SW 1271 (cell line): ENCODE measurements around the gene MAP3K6.

Experiments
- DNase-seq, 2 experiments: peaks; one replicate each; lab custom pipeline; 2025; lab: John Stamatoyannopoulos, UW

Gene MAP3K6

DNA sequence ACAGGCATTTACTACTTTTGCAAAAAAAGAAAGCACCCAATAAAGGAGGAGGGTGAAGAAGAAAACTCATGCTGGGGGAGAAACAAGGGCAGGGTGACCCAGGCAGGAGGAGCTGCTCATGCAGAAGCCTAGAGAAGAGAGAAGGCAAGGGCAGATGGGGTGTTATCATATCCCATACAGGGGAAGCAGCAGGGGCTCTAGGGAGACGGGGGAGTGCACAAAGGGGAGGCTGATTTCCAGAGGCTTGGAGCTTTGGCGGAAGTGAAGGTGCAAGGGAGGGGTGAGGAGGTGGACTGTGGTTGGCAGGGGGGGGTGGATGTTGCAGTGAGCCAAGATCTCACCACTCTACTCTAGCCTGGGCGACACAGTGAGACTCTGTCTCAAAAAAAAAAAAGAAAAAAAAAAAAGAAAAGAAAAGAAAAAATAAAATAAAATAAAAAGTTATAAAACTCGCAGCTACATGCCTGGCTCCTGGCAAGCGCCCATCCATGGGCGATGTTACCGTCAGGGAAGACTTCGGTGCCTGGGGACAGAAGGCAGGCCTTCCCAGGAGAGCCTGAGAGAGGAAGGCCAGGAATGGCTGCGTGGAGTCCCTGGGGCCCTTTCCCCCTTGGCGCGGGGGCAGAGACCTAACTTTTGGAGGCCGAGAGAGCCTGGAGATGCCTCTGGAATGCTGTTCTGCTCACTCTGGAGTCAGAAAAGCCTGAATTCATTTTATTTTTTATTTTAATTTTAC is 11.2 kb upstream of the MAP3K6 start:
- DNase-seq: no peak

DNA sequence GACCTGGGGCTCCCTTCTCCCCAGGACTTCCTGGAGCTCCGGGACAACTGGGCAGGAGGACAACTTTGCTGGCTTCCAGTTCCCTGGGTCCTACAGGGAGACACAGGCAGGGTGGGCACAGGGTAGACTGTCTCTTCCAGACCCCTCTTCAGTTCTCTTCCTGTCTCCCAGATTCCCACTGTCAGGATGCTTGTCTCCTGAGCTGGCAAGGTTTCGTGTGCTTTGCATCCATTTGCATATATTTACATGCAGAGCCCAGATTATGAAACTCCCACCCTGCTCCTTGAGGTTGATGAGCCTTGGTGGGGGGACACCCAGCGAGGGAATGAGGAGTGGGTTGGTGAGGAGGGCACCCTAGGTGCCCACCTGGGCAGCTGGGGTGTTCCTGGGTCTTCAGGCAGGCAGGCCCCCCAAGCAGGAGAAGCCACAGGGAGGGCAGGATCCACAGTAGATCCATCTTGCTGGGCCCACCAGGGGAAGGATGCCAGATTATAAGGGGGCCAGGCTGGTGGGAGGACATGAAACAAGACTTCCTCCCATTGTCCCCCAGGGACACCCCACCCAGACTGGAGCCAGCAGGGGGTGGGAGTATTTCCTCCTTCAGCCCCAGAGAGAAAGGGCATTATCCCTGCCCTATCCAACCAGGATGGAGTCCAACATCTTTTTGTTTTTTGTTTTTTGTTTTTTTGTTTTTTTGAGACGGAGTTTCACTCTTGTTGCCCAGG is 7.8 kb upstream of the MAP3K6 start, which contains the start of gene FCN3:
TSS of gene FCN3 (minus strand) at position 463 of the 725 bp plus-strand sequence. CDS start at position 457, 6 bp downstream.
- no peak for DNase-seq

DNA sequence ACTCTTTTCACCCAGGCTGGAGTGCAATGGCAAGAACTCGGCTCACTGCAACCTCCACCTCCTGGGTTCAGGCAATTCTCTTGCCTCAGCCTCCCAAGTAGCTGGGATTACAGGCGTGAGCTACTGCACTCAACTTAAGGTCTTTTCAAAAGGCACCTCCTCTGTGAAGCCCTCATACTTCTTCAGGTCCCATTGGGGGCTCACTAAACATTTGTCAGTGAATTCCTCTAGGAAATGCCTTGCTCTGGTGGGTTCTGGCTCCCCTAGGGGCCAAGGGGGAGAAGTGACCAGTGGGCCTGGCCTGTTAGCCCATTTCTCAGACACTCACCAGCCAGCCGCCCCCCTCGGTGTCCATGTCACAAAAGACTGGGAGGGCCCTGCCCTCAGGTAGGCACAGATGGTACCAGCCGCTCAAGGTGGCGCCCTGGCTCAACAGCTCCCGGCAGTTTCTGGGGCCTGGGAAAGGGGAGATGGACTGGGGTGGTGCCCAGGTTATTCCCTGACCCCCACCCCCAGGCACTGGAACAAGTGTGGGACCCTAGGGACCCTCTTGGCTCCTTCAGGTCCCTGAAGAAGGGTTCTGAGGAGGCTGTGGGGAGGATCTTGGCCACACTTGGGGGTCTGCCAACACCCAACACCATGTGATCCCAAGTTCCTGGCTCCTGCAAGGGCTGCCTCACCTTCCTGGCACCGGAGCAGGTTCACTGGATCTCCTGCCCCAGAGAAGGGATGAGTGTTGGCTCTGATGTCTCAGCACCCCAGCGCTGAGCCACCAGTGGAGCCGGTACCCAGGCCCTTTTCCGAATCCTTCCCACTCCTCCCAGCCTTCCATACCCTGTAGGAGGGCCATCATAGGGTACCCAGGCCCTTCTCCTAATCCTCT is 6.3 kb upstream of the MAP3K6 start:
- DNase-seq: no peak

DNA sequence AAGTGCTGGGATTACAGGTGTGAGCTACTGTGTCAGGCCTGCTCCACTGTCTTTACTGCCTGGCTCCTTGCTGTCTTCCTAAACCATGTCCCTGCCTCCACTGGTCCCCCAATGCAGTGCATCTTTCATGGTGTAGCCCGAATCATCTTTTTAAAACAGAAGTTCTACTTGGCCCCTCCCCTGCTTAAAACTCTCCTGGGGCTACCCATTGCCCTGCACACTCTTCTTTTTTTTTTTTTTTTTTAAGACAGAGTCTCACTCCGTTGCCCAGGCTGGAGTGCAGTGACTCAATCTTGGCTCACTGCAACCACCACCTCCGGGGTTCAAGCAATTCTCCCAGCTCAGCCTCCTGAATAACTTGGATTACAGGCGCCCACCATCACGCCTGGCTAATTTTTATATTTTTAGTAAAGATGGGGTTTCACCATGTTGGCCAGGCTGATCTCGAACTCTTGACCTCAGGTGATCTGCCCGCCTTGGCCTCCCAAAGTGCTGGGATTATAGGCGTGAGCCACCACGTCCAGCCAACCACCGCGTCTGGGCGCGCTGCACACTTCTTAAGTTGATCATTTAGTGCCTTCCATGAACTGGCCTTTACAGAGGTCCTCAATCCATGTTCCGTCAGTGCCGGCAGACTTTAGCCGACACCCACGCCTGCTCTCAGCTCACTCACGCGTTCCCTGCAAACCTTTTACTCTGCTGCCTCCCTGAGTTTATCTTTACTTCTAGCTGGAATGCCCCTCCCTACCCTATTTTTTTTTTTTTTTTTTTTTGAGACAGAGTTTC is 5.5 kb upstream of the MAP3K6 start:
- DNase-seq: no peak

DNA sequence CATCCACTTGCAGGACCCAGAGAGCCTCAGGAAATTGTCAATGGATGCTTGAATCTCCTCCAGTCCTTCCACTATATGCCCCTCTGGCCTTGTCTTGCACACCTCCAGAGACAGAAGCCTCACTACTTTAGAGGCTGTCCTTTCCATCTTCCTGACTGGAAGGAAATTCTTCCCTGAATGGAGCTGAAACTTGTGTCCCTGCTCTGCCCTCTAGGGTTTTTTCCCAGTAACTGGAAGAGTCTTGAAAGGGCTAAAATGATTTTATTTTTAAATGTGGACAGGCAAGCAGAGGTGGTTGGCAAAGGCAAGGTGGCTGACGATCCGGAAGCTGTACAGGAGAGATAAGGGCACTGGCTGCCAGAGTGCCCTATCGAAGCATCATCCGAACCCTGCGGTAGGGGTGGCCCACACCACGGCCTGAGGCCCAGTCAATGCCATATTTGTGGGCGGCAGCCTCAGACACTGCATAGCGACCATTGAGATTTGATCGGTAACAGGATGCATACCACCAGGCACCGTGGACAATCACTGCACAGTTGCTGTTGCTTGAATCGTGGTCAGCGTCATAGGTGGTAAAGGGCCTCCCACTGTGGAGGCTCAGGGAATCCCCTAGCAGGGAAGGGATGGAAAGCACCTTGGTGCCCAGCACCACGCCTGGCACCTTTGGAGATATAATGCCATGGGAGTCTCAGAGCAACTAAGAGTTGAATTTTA is 2.3 kb upstream of the MAP3K6 start:
- peak in 1 of 2 experiments; percentile 13 for DNase-seq

DNA sequence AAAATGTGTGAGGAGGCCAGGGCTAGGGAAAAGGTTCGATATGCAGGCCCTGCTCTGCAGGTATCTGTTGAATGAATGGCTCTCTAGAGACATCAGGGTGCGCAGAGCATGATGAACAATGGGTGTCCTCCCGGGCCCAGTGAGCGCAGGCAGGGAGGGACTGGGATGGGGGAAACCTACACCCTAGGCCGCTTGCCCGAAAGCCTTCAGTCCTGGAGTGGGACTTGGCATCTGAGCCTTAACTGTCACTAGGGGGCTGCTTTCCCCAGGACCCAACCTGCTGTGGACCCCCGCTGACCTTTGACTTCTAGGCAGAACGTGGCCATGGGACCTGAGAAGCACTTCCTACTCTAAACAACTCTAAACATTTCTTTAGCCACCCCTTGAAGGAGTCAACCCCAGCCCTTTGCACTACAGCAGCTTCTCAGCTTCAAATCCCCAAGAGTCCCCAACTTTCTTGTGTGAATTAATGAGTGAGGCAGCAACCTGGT is 444 bp upstream of the MAP3K6 start:
- no peak for DNase-seq

DNA sequence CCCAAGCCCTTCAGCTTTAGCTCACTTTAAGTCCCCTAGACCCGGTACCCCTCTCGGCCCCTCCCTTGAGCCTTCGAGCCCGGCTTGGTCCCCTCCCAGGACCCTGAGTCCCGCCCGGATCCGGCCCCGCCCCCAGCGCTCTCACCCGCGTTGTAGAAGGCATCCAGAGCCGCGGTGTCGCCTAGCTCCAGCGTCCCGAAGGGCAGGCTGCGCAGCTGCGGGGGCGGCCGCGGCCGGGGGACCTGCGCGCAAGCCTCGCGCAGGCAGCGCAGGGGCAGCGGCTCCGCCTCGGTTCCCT is 699 bp downstream of the MAP3K6 start:
- peak; percentile 72 to 80 for DNase-seq

DNA sequence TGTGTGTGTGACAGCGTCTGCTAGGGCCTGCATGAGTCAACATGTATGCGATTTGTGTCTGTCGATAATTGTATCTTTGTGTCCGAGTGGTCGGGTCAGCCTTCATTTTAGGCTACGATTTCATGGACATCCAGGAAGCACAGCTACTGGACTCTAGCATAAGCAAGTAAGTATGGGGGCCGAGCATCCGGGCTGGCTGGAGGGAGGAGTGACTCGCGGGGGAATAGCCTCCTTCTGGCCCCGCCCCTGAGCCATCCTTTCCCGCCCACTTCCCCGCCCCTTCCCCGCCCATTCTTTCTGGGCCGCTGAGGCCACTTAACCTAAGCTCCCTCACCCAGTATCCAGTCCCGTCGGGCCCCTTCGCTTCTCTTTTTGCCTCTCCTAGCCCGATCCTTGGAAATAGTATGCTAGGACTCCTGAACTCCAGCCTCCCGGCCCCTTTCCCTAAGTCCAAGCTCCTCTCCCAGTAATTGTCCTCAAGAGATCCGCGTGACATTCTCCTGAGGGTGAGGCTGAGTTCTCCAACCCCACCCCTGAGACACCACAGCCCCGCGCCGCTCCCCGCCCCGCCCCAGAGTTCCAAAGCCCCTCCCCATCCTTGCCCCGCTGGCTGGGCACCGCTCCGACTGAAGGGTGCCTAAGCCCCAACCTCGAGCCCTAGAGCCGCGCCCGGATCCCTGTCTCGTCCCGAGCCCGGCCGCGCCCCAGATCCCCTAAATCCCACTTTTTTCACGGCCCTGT is 1.2 kb downstream of the MAP3K6 start:
- DNase-seq: peak; percentile 72 to 86

DNA sequence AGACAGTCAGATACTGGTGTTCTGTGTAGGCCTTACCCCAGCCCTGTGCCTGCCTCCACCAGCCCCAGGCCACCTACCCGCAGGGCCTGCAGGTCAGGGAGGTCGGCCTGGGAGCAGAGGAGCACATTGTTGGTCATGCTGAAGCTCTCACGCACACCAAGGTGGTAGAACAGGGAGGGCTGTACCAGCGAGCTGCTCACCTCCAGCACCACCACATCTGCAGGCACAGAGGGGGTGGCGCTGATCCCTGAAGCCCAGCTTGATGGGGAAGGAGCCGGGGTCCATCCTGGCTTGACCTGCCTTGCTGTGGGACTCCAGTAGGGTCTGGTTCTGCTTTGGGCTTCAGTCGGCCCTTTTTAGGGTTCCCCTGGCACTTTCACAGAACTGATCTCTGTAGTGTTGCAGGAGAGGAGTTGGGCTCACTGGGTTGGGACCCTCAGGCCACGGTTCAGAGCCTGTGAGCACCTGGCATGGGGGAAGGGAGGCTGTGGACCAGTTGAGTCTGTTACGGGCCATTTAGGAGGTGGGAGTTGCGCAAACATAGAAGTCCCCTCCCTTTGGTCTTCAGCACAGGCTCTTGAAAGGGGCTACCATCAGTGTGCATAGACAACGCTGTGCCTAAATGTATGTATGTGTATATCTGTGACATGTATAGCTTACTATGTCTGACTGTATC is 1.9 kb downstream of the MAP3K6 start:
- no peak for DNase-seq

DNA sequence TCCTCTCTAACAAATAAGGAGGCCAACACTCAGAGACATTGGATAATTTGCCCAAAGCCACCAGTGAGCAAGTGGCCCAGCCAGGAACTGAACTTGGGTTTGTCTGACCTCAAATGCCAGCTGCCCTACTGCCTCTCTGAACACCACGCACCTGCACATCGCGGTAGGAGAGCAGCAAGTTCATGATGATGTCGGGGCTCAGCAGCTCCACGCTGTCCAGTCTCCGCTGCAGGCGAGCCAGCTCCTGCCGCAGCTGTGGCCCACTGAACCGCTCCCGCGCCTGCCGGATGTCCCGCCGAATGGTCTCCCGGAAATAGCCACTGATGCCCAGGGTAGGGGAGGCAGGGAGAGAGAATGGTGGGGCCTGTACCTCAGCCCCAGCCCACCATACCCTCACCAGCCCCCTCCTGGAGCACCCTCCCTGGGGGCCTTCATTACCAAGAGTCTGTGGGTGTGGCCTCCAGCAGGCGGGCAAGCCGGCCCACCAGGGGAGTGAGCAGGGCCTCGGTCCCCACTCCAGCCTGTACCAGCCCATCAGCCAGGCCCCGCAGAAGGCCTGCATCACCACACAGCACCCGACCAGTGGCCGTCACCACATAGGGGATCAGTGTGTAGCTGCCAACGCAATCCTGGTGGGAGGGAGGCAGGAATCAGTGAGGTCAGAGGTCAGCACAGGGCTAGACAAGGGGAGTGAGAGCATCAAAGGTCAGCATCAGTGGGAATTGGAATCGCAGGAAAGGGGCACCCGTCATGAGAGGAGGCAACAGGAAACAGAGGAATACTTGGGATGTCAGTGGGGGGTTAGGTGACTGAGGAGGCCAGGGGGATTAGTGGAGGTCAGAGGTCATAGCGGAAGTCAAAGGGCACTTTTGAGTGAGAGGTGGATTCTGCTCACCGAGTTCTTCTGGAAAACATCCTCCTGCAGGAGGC is 2.7 kb downstream of the MAP3K6 start:
- no peak for DNase-seq

DNA sequence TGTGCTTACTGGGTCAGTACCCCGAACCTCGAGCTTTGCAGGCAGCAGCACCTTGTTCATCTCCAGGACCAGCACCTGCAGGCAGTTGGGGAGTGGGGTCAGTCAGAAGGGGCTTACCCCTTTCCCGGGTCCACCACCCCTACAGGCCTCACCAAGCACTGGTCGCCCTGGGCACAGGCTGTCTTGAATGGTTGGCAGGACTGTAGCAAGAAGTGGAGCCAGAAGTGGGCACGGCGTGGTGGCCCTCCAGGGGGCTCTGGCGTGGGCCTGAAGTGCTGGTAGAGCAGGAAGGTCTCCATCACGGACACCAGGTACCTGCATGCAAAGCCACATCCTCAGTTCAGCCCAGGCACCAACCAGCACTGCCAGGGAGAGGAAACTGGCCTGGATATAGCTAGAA is 5.2 kb downstream of the MAP3K6 start:
- no peak for DNase-seq

DNA sequence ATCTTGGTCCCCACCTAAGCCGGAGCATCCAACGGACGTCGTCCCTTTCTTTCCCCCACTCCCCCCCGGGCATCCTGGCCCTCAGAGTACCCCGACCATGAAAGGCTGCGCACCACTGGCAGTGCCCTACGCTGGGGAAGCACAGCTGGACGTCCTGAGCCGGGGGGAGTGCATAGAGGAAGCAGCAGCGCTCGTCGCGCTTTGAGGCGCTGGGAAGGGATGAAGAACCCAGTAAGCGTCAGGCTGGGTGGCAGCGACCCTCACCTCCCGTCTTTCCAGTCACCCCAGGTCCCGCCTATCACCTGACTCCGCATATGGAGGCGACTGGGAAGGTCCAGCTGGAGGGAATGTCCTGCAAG is 5.7 kb downstream of the MAP3K6 start:
- DNase-seq: no peak

DNA sequence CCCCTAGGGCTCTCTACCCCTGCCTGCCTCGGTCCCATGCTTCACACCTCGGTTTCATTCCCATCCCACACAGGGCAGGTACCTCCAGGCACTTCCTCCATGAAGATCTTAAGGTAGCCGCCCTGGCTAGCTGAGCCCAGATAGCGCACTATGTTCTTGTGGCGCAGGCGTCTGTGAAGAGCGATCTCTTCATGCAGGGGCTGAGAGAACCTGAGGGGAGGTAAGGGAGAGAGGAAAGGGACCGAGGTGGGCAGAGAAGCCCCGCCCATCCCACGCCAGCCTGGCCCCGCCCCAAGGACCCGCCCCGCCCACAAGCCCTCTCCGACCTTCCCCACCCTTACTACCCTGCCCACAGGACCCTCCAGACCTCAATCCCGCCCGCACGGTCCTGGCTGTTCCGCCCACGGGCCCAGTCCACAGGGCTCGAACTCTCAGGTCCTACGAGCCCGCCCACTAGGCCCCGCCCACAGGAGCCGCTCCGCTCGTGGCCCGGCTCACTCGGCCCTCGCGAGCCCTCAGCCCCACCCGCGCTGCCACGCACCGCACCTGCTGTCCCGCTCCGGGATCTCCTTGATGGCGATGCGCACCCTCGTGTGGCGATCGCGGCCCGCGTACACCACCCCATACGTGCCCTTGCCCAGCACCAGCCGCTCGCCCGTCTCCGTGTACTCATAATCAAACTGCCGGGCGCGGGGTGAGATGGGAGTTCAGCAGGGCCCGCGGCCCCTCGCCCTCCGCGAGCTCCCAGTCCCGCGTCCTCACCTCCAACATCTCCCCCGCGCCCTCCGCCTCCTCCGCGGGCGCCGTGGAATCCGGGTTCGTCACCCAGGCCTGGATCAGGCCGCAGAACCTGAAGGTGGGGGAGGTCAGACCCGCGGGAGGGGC is 6.4 kb downstream of the MAP3K6 start:
- DNase-seq: no peak

DNA sequence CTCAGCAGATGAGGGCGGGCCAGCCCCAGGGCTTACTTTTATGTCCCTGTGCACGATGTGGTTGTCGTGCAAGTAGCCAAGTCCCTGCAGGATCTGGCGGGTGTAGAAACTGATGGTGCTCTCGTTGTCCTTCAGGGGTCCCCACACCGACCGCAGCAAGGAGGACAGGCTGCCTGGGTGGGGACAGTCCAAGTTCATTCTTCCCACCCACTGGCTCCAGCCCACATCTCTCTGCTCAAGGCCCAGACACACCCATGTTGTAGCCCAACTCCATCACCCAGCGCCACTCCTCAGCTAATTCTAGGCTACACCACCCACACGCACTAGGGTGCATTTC is 7.0 kb downstream of the MAP3K6 start:
- DNase-seq: no peak

DNA sequence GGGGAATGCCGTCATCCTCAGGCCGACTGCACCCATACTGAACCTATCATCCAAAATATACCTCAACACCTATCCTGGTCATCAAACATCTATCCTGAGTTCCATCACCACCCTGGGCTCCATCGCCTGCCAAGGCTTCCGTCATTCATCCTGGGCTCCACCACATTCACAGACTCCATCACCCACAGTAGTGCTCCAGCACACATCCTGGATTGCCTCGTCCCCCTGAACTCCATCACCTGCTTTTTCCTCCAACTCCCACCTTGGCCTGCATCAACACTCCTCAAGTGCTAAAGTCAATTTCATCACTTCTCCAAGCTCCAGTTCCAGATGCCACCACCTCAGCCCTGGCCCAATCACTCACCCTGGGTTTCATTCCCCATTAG is 7.8 kb downstream of the MAP3K6 start:
- no peak for DNase-seq

DNA sequence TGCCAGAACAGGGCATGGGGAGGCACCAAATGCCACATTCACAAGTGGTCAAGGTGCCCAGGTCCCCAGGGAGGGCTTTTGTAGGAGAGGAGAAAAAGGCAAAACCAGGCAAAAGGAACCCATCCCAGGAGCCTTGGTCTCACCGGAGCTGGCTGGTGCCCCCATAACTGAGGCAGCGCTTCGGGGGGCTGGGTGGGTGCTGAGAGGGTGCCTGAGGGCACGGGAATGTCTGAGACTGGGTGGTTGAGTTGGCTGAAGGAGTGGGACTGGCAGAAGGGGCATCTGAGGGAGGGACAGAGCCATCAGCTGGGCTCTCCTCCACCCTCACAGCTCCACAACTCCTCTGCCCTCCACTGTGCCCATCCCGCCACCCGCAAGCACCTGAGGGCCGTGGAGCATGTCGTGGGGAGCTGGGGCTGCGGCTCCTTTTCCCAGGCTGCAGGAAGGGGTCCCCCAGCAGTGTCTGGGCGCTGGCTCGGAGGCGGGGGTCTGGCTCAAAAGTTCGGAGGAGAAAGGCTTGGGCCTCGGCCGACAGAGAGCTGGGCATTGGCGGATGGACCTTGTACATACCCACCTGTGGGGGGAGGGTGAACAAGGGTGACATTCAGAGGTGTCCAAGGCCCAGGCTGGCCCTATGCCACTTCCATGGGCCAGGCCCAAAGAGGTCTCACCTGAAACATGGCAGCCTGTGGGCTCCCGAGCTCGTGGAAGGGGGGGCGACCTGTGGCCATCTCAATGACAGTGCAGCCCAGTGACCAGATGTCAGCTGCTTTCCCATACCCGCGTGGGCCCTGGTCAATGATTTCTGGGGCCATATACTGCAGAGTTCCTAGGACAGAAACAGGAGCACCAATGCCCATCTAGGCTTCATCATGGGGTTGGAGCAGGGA is 8.5 kb downstream of the MAP3K6 start:
- DNase-seq: no peak
